GM10266 (cell line): ENCODE data around the gene CTNNA2.

Experiments
- DNase-seq: peaks from one replicate; pipeline ENCODE4 v3.0.0; 2012; ENCODE audit errors: extremely low spot score
- CTCF ChIP-seq: IDR thresholded peaks from 2 replicates; pipeline ENCODE4 v1.5.1; 2012; ENCODE audit warnings: mild to moderate bottlenecking, low read depth; ENCODE audit not compliant: control insufficient read depth, insufficient read depth; ENCODE audit errors: missing control alignments

CTNNA2 gene

GRCh38 chr2:80545420-80546210, 1032.8 kb downstream of the CTNNA2 start:
- no peak for DNase-seq
- no peak for TF ChIP-seq CTCF

GRCh38 chr2:80546766-80547165, 1033.9 kb downstream of the CTNNA2 start:
- no peak for TF ChIP-seq CTCF
- no peak for DNase-seq

DNA sequence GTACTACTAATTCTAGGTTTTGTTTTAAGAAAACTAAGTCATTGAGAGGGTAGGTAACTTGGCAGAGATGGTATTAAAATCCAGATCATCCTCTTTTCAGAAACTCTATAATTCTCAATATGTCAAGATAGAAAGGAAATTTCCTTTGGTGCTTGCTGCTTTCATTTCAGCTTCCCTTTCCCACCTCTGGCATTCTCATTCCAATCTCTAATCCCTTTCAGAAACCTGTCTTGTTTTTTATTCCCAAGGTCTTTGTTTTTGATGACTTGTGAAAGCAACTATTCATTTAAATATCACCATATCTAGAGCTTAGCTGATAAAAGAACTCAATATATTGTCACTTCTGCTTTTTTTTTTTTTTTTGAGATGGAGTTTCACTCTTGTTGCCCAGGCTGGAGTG, 1034.5 kb downstream of the CTNNA2 start:
- DNase-seq, result no peak
- TF ChIP-seq CTCF, result no peak

DNA sequence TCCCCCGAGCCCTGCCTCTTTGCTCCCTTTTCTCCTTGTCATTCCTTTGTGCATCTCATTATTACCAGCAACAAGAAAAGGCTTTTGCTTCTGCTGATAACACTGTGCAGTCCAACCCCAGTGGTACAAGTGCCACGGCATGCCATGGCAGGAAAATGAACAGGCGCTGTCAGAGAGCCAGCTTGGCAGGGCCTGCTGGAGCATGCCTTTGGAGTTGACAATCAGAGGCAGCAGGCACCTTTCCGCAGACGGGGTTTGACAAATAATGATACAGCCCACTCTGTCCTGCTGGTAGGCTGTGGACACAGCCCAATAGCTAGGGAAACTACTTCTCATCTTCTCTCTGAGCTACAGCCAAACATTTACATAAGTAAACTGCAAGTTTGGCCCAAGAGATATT, 1035.6 kb downstream of the CTNNA2 start:
- no peak for DNase-seq
- TF ChIP-seq CTCF, result no peak

GRCh38 chr2:80549901-80550300, 1037.0 kb downstream of the CTNNA2 start:
- TF ChIP-seq CTCF, result no peak
- DNase-seq, result no peak

DNA sequence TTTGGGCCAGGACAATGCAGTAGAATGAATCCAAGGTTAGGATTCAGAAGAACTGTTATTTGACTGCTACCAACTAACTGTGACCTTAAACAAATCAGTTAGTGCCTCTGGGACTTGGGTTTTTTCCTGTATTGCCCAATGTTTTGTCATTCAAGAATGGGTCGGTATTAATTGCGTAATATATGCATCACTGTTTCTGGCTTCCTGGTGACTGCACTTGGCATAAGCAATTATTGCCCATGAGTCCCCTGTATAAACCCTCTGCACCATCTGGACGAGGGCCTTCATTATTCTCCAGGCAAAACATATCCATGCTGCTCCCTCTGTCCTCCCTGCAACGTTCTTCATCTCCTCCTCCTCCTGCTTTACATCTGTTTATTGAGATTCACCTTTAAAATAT, 1047.5 kb downstream of the CTNNA2 start:
- DNase-seq, result no peak
- TF ChIP-seq CTCF, result no peak

DNA sequence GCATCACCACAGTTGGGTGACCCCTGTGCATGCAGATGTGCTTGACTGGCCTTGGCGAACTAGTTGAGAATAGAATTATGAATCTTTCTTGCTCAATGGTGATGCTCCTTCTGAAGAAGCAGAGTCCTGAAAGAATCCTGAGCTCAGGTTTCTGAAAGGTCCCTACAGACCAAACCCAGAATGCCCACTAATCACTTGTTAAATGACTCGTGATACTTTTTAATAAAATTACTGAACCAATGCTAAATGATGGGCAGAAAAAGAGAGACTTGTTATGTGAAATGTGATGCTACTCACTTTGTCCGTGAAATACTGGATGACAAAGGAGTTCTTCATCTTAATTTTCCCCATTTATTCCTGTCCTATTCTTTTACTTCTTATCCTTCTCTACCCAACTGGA, 1055.2 kb downstream of the CTNNA2 start:
- no peak for TF ChIP-seq CTCF
- no peak for DNase-seq
